Loucy (cell line): Measurements from ENCODE around the gene PRDX1.

ENCODE experiments used
- EZH2phosphoT487 ChIP-seq: fragments of 200-600 bp; IDR thresholded peaks from 2 replicates; pipeline ENCODE4 v1.6.1; 2018; ENCODE audit warnings: antibody characterized with exemption, mild to moderate bottlenecking, moderate library complexity, borderline replicate concordance
- TF ChIP-seq, protein P1 (sequence below): fragments of 200-600 bp; sonication (generic); conservative IDR thresholded peaks from 2 replicates; pipeline ENCODE4 v1.5.1; 2014; ENCODE audit warnings: mild to moderate bottlenecking, antibody characterized with exemption, low read length

DNA sequence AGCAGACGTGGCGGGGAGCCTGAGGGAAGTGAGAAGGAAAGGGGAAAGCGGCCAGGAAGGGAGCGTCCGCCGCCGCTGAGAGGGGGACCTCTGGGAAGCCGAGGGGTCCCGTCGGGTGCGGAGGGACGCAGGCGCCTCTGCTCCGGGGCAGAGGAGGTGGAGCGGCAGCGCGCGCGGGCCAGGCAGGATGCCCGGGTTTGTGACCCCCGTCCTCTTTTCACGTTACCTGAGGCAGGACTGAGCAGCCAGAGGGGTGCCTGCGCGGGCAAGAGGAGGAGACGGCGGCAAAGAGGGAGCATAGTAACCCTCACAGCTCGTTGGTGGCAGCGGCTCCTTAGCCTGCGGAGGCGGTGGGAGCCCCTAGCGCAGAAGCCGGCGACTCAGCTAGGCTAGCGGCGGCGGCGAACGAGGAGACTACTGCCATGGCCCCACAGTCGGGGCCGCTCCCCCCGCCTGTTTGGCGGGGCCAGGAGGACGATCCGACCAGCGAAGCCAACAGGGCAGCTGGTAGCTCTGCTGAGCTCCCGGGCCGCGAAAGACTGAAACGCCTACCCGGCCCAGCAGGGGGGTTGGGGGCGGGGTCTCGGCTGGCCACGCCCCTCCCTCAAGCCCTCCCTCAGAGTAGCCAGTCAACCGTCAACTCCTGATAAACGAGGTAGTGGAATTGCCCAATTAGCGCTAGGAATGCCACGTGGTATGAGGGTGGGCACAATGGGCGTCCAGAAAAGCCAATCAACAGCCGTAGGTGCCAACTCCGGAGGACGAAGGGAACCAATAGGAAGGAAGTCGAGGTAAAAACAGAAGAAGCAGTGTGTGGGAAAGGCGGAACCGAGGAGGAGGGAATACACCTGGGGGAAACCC lies 30.8 kb downstream of the PRDX1 start, which contains the start of gene TESK2:
- TF ChIP-seq, protein P1, sequence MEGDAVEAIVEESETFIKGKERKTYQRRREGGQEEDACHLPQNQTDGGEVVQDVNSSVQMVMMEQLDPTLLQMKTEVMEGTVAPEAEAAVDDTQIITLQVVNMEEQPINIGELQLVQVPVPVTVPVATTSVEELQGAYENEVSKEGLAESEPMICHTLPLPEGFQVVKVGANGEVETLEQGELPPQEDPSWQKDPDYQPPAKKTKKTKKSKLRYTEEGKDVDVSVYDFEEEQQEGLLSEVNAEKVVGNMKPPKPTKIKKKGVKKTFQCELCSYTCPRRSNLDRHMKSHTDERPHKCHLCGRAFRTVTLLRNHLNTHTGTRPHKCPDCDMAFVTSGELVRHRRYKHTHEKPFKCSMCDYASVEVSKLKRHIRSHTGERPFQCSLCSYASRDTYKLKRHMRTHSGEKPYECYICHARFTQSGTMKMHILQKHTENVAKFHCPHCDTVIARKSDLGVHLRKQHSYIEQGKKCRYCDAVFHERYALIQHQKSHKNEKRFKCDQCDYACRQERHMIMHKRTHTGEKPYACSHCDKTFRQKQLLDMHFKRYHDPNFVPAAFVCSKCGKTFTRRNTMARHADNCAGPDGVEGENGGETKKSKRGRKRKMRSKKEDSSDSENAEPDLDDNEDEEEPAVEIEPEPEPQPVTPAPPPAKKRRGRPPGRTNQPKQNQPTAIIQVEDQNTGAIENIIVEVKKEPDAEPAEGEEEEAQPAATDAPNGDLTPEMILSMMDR, result 0 out of 2 replicates have a peak, but pooled peaks have one; percentile 14
- no peak for TF ChIP-seq EZH2phosphoT487
